H9 (cell line): Measurements from ENCODE around the gene MICU2. TPM values are rescaled to one million over a fixed set of nuclear protein-coding genes. Genes with fewer than 3 reads are reported as not detected.

Source experiments
- DNase-seq: peaks from one replicate; pipeline ENCODE4 v3.0.0-alpha.2; 2017
- H2AFZ ChIP-seq: one replicate; pipeline ENCODE4 v1.6.1; 2013; ENCODE audit warnings: mild to moderate bottlenecking, low read length, control low read depth, moderate library complexity
- H2AK5ac ChIP-seq: 2 replicates; pipeline ENCODE4 v1.6.1; 2013; ENCODE audit warnings: low read length, control low read depth, mixed read lengths; ENCODE audit not compliant: insufficient read length
- H2BK120ac ChIP-seq: one replicate; pipeline ENCODE4 v1.6.1; 2013; ENCODE audit warnings: low read depth, mild to moderate bottlenecking, low read length, control low read depth, inconsistent platforms; ENCODE audit not compliant: poor library complexity, severe bottlenecking
- H2BK12ac ChIP-seq: 2 replicates; pipeline ENCODE4 v1.6.1; 2013; ENCODE audit warnings: low read length, control low read depth, mixed read lengths, low read depth; ENCODE audit not compliant: insufficient read length
- H2BK15ac ChIP-seq: 2 replicates; pipeline ENCODE4 v1.6.1; 2013; ENCODE audit warnings: low read depth, low read length, control low read depth
- H2BK20ac ChIP-seq: one replicate; pipeline ENCODE4 v1.6.1; 2013; ENCODE audit warnings: low read depth, mild to moderate bottlenecking, low read length, control low read depth, inconsistent platforms; ENCODE audit not compliant: poor library complexity, severe bottlenecking
- H2BK5ac ChIP-seq: 2 replicates; pipeline ENCODE4 v1.6.1; 2013; ENCODE audit warnings: low read length, control low read depth, mixed read lengths; ENCODE audit not compliant: insufficient read length
- H3K14ac ChIP-seq: 2 replicates; pipeline ENCODE4 v1.6.1; 2013; ENCODE audit warnings: low read length, control low read depth; ENCODE audit not compliant: insufficient read depth
- H3K18ac ChIP-seq: 2 replicates; pipeline ENCODE4 v1.6.1; 2013; ENCODE audit warnings: low read depth, mild to moderate bottlenecking, mixed read lengths, low read length, control low read depth; ENCODE audit not compliant: insufficient read length
- H3K23ac ChIP-seq: 2 replicates; pipeline ENCODE4 v1.6.1; 2013; ENCODE audit warnings: low read length, control low read depth, mixed read lengths, low read depth; ENCODE audit not compliant: insufficient read length
- H3K23me2 ChIP-seq: 2 replicates; pipeline ENCODE4 v1.6.1; 2013; ENCODE audit warnings: low read depth, mild to moderate bottlenecking, mixed read lengths, low read length, control low read depth; ENCODE audit not compliant: insufficient read length, poor library complexity, severe bottlenecking
- H3K27ac ChIP-seq: 2 replicates; pipeline ENCODE4 v1.5.1; 2013; ENCODE audit warnings: low read length, control low read depth, mixed read lengths, low read depth; ENCODE audit not compliant: insufficient read length
- H3K27me3 ChIP-seq: 2 replicates; pipeline ENCODE4 v1.6.1; 2013; ENCODE audit warnings: low read length, control low read depth, inconsistent platforms; ENCODE audit not compliant: insufficient read depth
- H3K4ac ChIP-seq: 2 replicates; pipeline ENCODE4 v1.6.1; 2013; ENCODE audit warnings: low read depth, mild to moderate bottlenecking, control low read depth, inconsistent platforms, low read length, moderate library complexity
- H3K4me1 ChIP-seq: 2 replicates; pipeline ENCODE4 v1.6.1; 2013; ENCODE audit warnings: low read length, control low read depth, inconsistent platforms; ENCODE audit not compliant: insufficient read depth
- H3K4me2 ChIP-seq: 2 replicates; pipeline ENCODE4 v1.6.1; 2013; ENCODE audit warnings: low read length, control low read depth, mixed read lengths; ENCODE audit not compliant: insufficient read length, insufficient read depth
- H3K56ac ChIP-seq: 2 replicates; pipeline ENCODE4 v1.6.1; 2013; ENCODE audit warnings: low read depth, mild to moderate bottlenecking, mixed read lengths, low read length, control low read depth; ENCODE audit not compliant: insufficient read length
- H3K79me1 ChIP-seq: 2 replicates; pipeline ENCODE4 v1.6.1; 2013; ENCODE audit warnings: low read depth, mild to moderate bottlenecking, moderate library complexity, low read length, control low read depth, inconsistent platforms; ENCODE audit not compliant: insufficient read depth, poor library complexity, severe bottlenecking
- H3K79me2 ChIP-seq: 2 replicates; pipeline ENCODE4 v1.6.1; 2013; ENCODE audit warnings: low read length, control low read depth, inconsistent platforms; ENCODE audit not compliant: insufficient read depth
- H3K9ac ChIP-seq: 2 replicates; pipeline ENCODE4 v1.6.1; 2013; ENCODE audit warnings: low read length, control low read depth, mixed read lengths; ENCODE audit not compliant: insufficient read length; ENCODE audit errors: extremely low read depth
- H3K9me3 ChIP-seq: one replicate; pipeline ENCODE4 v1.6.1; 2013; ENCODE audit warnings: low read depth, low read length, inconsistent platforms; ENCODE audit not compliant: control insufficient read depth
- H3T11ph ChIP-seq: one replicate; pipeline ENCODE4 v1.6.1; 2013; ENCODE audit warnings: mild to moderate bottlenecking, low read length, control low read depth, inconsistent platforms
- H4K20me1 ChIP-seq: one replicate; pipeline ENCODE4 v1.6.1; 2013; ENCODE audit not compliant: control insufficient read depth, insufficient read length, insufficient read depth
- H4K5ac ChIP-seq: 2 replicates; pipeline ENCODE4 v1.6.1; 2013; ENCODE audit warnings: low read depth, mild to moderate bottlenecking, mixed read lengths, low read length, control low read depth; ENCODE audit not compliant: insufficient read length
- H4K8ac ChIP-seq: replicated peaks from 2 replicates; pipeline ENCODE4 v1.6.1; 2013; ENCODE audit warnings: low read length, control low read depth, mixed read lengths, low read depth; ENCODE audit not compliant: insufficient read length
- H4K91ac ChIP-seq: 2 replicates; pipeline ENCODE4 v1.6.1; 2013; ENCODE audit warnings: low read depth, mild to moderate bottlenecking, moderate library complexity, mixed read lengths, low read length, control low read depth; ENCODE audit not compliant: insufficient read length
- H3K27ac Mint-ChIP-seq, 3 experiments: 2 replicates in 2 of 3; 3 replicates in 1 of 3; pipeline ENCODE4 v1.8.0; 2020 to 2021; ENCODE audit warnings: mixed read lengths in 3 of 3, mild to moderate bottlenecking in 1 of 3, moderate library complexity in 1 of 3
- H3K27me3 Mint-ChIP-seq: 2 replicates; pipeline ENCODE4 v1.8.0; 2021; ENCODE audit warnings: low read depth, mild to moderate bottlenecking, moderate library complexity, mixed read lengths
- H3K36me3 Mint-ChIP-seq, 3 experiments: 2 replicates in 2 of 3; 3 replicates in 1 of 3; pipeline ENCODE4 v1.8.0; 2020 to 2021; ENCODE audit warnings: low read depth in 3 of 3, mixed read lengths in 3 of 3; ENCODE audit not compliant: insufficient read depth in 1 of 3
- H3K4me1 Mint-ChIP-seq, 2 experiments: 2 replicates each; pipeline ENCODE4 v1.8.0; 2020; ENCODE audit warnings: mixed read lengths in 2 of 2
- H3K4me3 Mint-ChIP-seq, 2 experiments: 2 replicates in 1 of 2; 3 replicates in 1 of 2; pipeline ENCODE4 v1.8.0; 2020 to 2021; ENCODE audit warnings: mild to moderate bottlenecking in 2 of 2, mixed read lengths in 2 of 2, moderate library complexity in 1 of 2
- H3K9me3 Mint-ChIP-seq, 2 experiments: 2 replicates in 1 of 2; 3 replicates in 1 of 2; pipeline ENCODE4 v1.8.0; 2020; ENCODE audit warnings: mild to moderate bottlenecking in 2 of 2, mixed read lengths in 2 of 2, moderate library complexity in 1 of 2
- WGBS: extraction: QIAGEN DNeasy Blood & Tissue Kit; methylation state at CpG from one replicate; pipeline ENCODE4 v1.1.7; 2013; ENCODE audit warnings: missing lambda C conversion rate, low lambda C conversion rate, mixed read lengths; ENCODE audit not compliant: insufficient read length; ENCODE audit errors: extremely low coverage; 5-methylcytosine and 5-hydroxymethylcytosine counted together
- total RNA-seq: library from RNA; stranded (reverse); gene quantifications from 2 replicates; pipeline ENCODE4 v1.2.1, GENCODE V29; 2021
- TF ChIP-seq, protein P1 (sequence below): fragments of 200-600 bp; sonication (generic); conservative IDR thresholded peaks from 3 replicates; pipeline ENCODE4 v1.8.0; 2021; ENCODE audit warnings: antibody characterized with exemption, mild to moderate bottlenecking

Gene MICU2
- total RNA-seq, 1 experiment from 2014 or later, result 38.4 TPM

GRCh38 chr13:21465710-21466160, 138.2 kb downstream of the MICU2 start:
- Histone ChIP-seq H4K20me1 (no peaks in the 10 kb centered on the region), H3K18ac (peak overlapping the region; percentile 19), H3K56ac (no peak overlapping the region), H3K4me1 (peaks cover 3% of the 10 kb centered on the region; the same call in 1 of the 2 replicates), H3K79me2 (no peaks in the 10 kb centered on the region), H2AFZ (peak overlapping the region; percentile 5), H3K14ac (0 out of 2 replicates have a peak overlapping the region, but pooled peaks have one; percentile 27), H2BK120ac (no peak overlapping the region), H4K8ac (no peak overlapping the region), H3K4ac (no peak overlapping the region), H3T11ph (no peak overlapping the region), H3K4me2 (no peak overlapping the region), H2BK12ac (no peak overlapping the region), H4K91ac (no peak overlapping the region), H3K27ac (no peak overlapping the region), H4K5ac (no peak overlapping the region), H3K23ac (no peak overlapping the region), H2BK5ac (no peak overlapping the region), H2BK15ac (no peak overlapping the region), H3K9ac (no peak overlapping the region), H3K23me2 (no peaks in the 10 kb centered on the region), H2AK5ac (no peak overlapping the region), H3K79me1 (no peaks in the 10 kb centered on the region), H3K27me3 (no peaks in the 10 kb centered on the region), H3K9me3 (no peaks in the 10 kb centered on the region), H2BK20ac (no peak overlapping the region)
- H3K9me3 Mint-ChIP-seq, result peaks cover 0 to 3% of the 10 kb centered on the region in 2 experiments; a peak in 1 of 5 replicates
- peak overlapping the region in 1 of 2 experiments; percentile 13; a peak in 1 of 5 replicates for H3K4me3 Mint-ChIP-seq
- H3K27me3 Mint-ChIP-seq, result no peaks in the 10 kb centered on the region
- H3K27ac Mint-ChIP-seq, result peak overlapping the region; percentile 35 to 86 (median 42); a peak in 5 of 7 replicates
- TF ChIP-seq, protein P1, sequence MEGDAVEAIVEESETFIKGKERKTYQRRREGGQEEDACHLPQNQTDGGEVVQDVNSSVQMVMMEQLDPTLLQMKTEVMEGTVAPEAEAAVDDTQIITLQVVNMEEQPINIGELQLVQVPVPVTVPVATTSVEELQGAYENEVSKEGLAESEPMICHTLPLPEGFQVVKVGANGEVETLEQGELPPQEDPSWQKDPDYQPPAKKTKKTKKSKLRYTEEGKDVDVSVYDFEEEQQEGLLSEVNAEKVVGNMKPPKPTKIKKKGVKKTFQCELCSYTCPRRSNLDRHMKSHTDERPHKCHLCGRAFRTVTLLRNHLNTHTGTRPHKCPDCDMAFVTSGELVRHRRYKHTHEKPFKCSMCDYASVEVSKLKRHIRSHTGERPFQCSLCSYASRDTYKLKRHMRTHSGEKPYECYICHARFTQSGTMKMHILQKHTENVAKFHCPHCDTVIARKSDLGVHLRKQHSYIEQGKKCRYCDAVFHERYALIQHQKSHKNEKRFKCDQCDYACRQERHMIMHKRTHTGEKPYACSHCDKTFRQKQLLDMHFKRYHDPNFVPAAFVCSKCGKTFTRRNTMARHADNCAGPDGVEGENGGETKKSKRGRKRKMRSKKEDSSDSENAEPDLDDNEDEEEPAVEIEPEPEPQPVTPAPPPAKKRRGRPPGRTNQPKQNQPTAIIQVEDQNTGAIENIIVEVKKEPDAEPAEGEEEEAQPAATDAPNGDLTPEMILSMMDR, result no peak
- no peak for DNase-seq
- WGBS, result no CpG with 5 or more reads among the region's 9 CpGs
- H3K36me3 Mint-ChIP-seq, result no peaks in the 10 kb centered on the region
- H3K4me1 Mint-ChIP-seq, result peaks cover 17 to 20% of the 10 kb centered on the region in 2 experiments
